Gastroesophageal sphincter (tissue), 3 donors: ENCODE measurements around the gene LAMA4.

Experiments
- POLR2A ChIP-seq, 2 donors: fragments of 450-650 bp; IDR thresholded peaks; one replicate each; pipeline ENCODE4 v1.6.1; 2017; ENCODE audit warnings: antibody characterized with exemption in 2 of 2, mild to moderate bottlenecking in 2 of 2, moderate library complexity in 1 of 2
- POLR2AphosphoS5 ChIP-seq: sonication (generic); formaldehyde crosslinking; IDR thresholded peaks from one replicate; pipeline ENCODE4 v1.6.1; 2017; ENCODE audit warnings: antibody characterized with exemption
- TF ChIP-seq, protein P1 (sequence below), 4 experiments: fragments of 200-600 bp in 2 of 4; fragments of 450-650 bp in 2 of 4; sonication (generic) in 1 of 4; IDR thresholded peaks; one replicate each; pipeline ENCODE4 v1.5.1; 2017 to 2019; ENCODE audit warnings: antibody characterized with exemption in 4 of 4, mild to moderate bottlenecking in 2 of 4, moderate library complexity in 2 of 4

GRCh38 chr6:112266331-112266730 lies 12.0 kb upstream of the LAMA4 start:
- TF ChIP-seq, protein P1, sequence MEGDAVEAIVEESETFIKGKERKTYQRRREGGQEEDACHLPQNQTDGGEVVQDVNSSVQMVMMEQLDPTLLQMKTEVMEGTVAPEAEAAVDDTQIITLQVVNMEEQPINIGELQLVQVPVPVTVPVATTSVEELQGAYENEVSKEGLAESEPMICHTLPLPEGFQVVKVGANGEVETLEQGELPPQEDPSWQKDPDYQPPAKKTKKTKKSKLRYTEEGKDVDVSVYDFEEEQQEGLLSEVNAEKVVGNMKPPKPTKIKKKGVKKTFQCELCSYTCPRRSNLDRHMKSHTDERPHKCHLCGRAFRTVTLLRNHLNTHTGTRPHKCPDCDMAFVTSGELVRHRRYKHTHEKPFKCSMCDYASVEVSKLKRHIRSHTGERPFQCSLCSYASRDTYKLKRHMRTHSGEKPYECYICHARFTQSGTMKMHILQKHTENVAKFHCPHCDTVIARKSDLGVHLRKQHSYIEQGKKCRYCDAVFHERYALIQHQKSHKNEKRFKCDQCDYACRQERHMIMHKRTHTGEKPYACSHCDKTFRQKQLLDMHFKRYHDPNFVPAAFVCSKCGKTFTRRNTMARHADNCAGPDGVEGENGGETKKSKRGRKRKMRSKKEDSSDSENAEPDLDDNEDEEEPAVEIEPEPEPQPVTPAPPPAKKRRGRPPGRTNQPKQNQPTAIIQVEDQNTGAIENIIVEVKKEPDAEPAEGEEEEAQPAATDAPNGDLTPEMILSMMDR (IDR thresholded peaks at IDR 0.05), result no peak
- TF ChIP-seq POLR2A (IDR thresholded peaks at IDR 0.05) (no peak), POLR2AphosphoS5 (no peak)
